Body of pancreas (tissue), 4 donors: ENCODE results near the gene ANKRD11. TPM values are rescaled to one million over a fixed set of nuclear protein-coding genes. Genes with fewer than 3 reads are reported as not detected.
"Not testable (repeated sequence)": the region's sequence is repeated elsewhere in the genome, so short reads cannot be mapped to it uniquely, and the experiment has no call there.

Experiments
- ATAC-seq: fragments of 150-250 bp; one replicate; pipeline ENCODE4 v1.9.1; 2016
- DNase-seq, 4 donors: peaks; one replicate each; pipeline ENCODE4 v3.0.0-alpha.2; 2019
- H3K27ac ChIP-seq, 4 donors: fragments of 200-600 bp; sonication (generic); 1 replicate in 3 of 4; 2 replicates in 1 of 4; pipeline versions ENCODE4 v1.5.1 to v1.6.1; 2016 to 2019; ENCODE audit warnings: mild to moderate bottlenecking in 1 of 4, mixed read lengths in 1 of 4, moderate library complexity in 1 of 4
- H3K27me3 ChIP-seq, 2 donors: fragments of 200-600 bp; sonication (generic); one replicate each; pipeline ENCODE4 v1.6.0; 2016; ENCODE audit warnings: mild to moderate bottlenecking in 1 of 2
- H3K36me3 ChIP-seq, 2 donors: fragments of 200-600 bp; sonication (generic); replicated peaks in 1 of 2; 2 replicates each; pipeline ENCODE4 v1.5.1; 2016; ENCODE audit warnings: low read depth in 2 of 2; ENCODE audit not compliant: insufficient read depth in 1 of 2
- H3K4me1 ChIP-seq: fragments of 200-600 bp; sonication (generic); one replicate; pipeline ENCODE4 v1.6.0; 2016
- H3K4me3 ChIP-seq, 2 donors: fragments of 200-600 bp; sonication (generic); 1 replicate in 1 of 2; 2 replicates in 1 of 2; pipeline ENCODE4 v1.5.1; 2016 to 2019
- H3K9me3 ChIP-seq, 3 donors: fragments of 200-600 bp; sonication (generic); 1 replicate in 2 of 3; 2 replicates in 1 of 3; pipeline ENCODE4 v1.5.1; 2016
- POLR2A ChIP-seq, 3 donors: fragments of 450-650 bp; IDR thresholded peaks; one replicate each; pipeline ENCODE4 v1.6.1; 2016; ENCODE audit warnings: antibody characterized with exemption in 3 of 3, mild to moderate bottlenecking in 2 of 3
- WGBS, 2 donors: methylation state at CpG; one replicate each; pipeline ENCODE4 v1.1.5; 2017; 5-methylcytosine and 5-hydroxymethylcytosine counted together
- intact Hi-C: fragments of 100-400 bp; cut with DNase I; formaldehyde crosslinking; loops from one replicate; pipeline ENCODE4 v1.15.1; 2023
- total RNA-seq, 2 donors: library from RNA; depleted of rRNA; stranded (reverse); fragments of >200 nt; gene quantifications; one replicate each; pipeline ENCODE4 v1.1.0, GENCODE V29; 2016
- TF ChIP-seq, protein P1 (sequence below), 7 experiments: fragments of 450-650 bp in 4 of 7; fragments of 200-600 bp in 3 of 7; sonication (generic) in 3 of 7; IDR thresholded peaks; one replicate each; pipeline ENCODE4 v1.5.1; 2016 to 2019; ENCODE audit warnings: antibody characterized with exemption in 7 of 7

ANKRD11 gene
- total RNA-seq, 2 donors from 2014 or later, result 52.1 to 97.9 TPM

- H3K9me3 ChIP-seq, result no peaks in the 10 kb centered on the region
- WGBS, 2 donors, result 92 to 96% methylated on average over 4 to 17 of the region's 17 CpGs
- no peak for TF ChIP-seq POLR2A (IDR thresholded peaks at IDR 0.05)
- TF ChIP-seq, protein P1, sequence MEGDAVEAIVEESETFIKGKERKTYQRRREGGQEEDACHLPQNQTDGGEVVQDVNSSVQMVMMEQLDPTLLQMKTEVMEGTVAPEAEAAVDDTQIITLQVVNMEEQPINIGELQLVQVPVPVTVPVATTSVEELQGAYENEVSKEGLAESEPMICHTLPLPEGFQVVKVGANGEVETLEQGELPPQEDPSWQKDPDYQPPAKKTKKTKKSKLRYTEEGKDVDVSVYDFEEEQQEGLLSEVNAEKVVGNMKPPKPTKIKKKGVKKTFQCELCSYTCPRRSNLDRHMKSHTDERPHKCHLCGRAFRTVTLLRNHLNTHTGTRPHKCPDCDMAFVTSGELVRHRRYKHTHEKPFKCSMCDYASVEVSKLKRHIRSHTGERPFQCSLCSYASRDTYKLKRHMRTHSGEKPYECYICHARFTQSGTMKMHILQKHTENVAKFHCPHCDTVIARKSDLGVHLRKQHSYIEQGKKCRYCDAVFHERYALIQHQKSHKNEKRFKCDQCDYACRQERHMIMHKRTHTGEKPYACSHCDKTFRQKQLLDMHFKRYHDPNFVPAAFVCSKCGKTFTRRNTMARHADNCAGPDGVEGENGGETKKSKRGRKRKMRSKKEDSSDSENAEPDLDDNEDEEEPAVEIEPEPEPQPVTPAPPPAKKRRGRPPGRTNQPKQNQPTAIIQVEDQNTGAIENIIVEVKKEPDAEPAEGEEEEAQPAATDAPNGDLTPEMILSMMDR (IDR thresholded peaks at IDR 0.05), result no peak
- intact Hi-C loops, result no loop called here
- H3K27ac ChIP-seq, result no peak overlapping the region
- peaks cover 0 to 20% of the 10 kb centered on the region in 2 donors for H3K36me3 ChIP-seq
- ATAC-seq, result no peak
- no peak overlapping the region for H3K4me3 ChIP-seq
- no peak for DNase-seq
- H3K27me3 ChIP-seq, result no peaks in the 10 kb centered on the region
- no peaks in the 10 kb centered on the region for H3K4me1 ChIP-seq
These were observed 223.7 kb downstream of the ANKRD11 start for GRCh38 chr16:89266521-89267134.

GRCh38 chr16:89265647-89266046 is 224.7 kb downstream of the ANKRD11 start:
- intact Hi-C loops, result no loop called here
- no peak for TF ChIP-seq POLR2A (IDR thresholded peaks at IDR 0.05)
- TF ChIP-seq, protein P1 (IDR thresholded peaks at IDR 0.05), result no peak
- Histone ChIP-seq H3K27me3 (no peaks in the 10 kb centered on the region), H3K4me3 (no peak overlapping the region), H3K27ac (no peak overlapping the region), H3K4me1 (no peaks in the 10 kb centered on the region), H3K36me3 (peaks cover 0 to 20% of the 10 kb centered on the region in 2 donors), H3K9me3 (no peaks in the 10 kb centered on the region)
- no peak for ATAC-seq
- WGBS, 2 donors, result 92 to 95% methylated on average over 4 to 20 of the region's 21 CpGs
- DNase-seq, result no peak

DNA sequence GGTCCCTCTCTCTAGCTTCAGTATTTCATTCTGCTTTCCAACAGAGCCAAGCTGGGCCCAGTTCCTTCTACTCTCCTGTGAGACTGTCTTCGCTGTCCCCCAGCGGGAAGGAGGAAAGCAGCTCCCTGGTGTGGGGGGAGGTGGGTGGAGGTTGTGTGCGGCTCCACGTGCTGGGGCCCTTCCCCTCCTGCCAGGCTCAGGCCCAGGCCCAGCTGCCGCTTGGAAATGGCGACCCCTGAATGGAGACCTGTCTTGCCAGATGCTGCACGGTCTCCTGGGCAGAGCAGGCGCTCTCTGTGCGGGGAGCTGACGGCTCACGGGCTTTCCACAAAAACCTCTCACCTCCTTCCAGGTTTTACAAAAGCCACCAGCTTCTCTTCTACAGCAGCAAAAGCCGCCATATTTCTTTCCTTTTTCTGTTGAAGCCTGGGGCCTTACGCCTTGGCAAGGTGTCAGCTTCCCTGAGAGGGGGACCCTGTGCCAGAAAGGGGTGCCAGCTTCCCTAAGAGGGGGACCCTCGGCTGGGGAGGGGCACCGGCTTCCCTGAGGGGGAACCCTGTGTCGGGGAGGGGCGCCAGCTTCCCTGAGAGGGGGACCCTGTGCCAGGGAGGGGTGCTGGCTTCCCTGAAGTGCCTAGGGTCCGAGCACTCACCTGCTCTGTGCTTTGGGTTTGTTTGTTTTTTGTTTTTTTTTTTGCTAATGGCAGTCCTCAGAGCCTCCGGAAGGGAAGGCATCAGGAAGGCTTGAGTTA is 225.4 kb downstream of the ANKRD11 start:
- DNase-seq (no peak), ATAC-seq (no peak)
- H3K27ac ChIP-seq, result no peak overlapping the region
- H3K9me3 ChIP-seq, result no peaks in the 10 kb centered on the region
- no peaks in the 10 kb centered on the region for H3K4me1 ChIP-seq
- no peak overlapping the region for H3K4me3 ChIP-seq
- no peaks in the 10 kb centered on the region for H3K27me3 ChIP-seq
- intact Hi-C loops, result no loop called here
- WGBS, 2 donors, result 88 to 92% methylated on average over 11 to 19 of the region's 19 CpGs
- TF ChIP-seq POLR2A (IDR thresholded peaks at IDR 0.05), result no peak
- TF ChIP-seq, protein P1 (IDR thresholded peaks at IDR 0.05), result no peak
- H3K36me3 ChIP-seq, result peaks cover 0 to 13% of the 10 kb centered on the region in 2 donors

DNA sequence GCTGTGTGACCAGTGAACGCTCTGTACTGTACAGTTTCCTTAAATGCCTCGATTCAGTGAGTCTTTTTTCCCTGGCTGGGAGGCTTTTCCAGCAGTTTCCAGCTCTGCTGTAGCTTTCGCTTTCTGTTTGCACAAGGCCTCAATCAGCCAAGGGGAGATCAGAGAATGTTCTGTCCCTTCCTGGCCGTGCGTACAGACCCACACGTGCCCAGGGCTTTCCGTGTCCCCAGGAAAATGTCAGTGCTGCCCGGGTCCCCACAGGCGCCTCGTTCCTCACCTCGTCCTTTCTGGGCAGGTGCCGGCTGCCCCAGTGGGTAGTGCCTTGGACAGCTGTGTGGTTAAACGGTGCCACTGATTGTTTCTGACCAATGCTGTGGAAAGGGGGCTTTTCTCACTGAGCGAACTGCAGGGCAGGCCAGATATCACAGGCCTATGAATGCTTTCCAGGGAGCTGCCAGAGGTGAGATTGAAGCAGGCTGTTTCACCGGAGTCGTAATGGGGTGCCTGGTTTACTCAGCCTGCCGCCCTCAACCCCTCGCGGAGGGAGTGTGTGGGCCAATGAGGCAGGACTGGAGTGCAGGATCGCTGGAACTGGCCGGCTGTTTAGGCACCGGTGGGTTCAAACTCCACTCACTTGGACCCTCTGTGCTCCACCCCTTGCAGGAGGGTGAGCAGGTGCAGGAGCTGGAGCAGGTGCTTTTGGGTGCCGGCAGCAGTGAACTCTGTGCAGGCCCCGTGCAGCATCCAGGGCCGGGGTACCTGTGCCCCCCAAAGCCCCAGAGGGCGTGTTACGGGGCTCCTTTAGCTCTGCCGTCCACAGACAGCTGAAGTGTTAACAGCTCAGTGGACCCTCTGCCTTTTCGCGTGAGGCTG is 228.4 kb downstream of the ANKRD11 start:
- Histone ChIP-seq H3K27me3 (no peaks in the 10 kb centered on the region), H3K4me1 (peaks cover 8% of the 10 kb centered on the region), H3K27ac (no peak overlapping the region), H3K9me3 (no peaks in the 10 kb centered on the region), H3K36me3 (peaks cover 0 to 3% of the 10 kb centered on the region in 2 donors), H3K4me3 (no peak overlapping the region)
- intact Hi-C loops, result no loop called here
- WGBS, 2 donors, result 86 to 87% methylated on average over 18 to 29 of the region's 30 CpGs
- ATAC-seq, result no peak
- no peak for DNase-seq
- TF ChIP-seq, protein P1 (IDR thresholded peaks at IDR 0.05), result no peak

DNA sequence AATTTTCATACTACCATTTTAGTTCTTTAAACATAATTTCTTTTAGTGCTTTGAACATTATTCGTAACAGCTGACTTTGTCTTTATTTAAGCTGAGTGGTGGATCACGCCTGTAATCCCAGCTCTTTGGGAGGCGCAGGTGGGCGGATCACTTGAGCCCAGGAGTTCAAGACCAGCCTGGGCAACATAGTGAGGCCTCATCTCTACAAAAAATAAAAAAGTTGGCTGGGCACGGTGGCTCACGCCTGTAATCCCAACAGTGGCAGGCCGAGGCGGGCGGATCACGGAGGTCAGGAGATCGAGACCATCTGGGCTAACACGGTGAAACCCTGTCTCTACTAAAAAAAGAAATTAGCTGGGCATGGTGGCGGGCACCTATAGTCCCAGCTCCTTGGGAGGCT is 230.5 kb downstream of the ANKRD11 start:
- H3K4me1 ChIP-seq, result peaks cover 13% of the 10 kb centered on the region
- H3K4me3 ChIP-seq, H3K27ac ChIP-seq, intact Hi-C loops, H3K36me3 ChIP-seq, H3K9me3 ChIP-seq, ATAC-seq, H3K27me3 ChIP-seq, DNase-seq: not testable (repeated sequence)
- WGBS, 2 donors, result 94 to 97% methylated on average over 13 of the region's 13 CpGs
